GM12864 (cell line): ENCODE measurements around the gene PRR20A.
"Not testable (repeated sequence)": the region's sequence is repeated elsewhere in the genome, so short reads cannot be mapped to it uniquely, and the experiment has no call there.

Experiments
- DNase-seq: peaks from one replicate; pipeline ENCODE4 v3.0.0-alpha.2; 2011; ENCODE audit warnings: low read depth
- H3K4me3 ChIP-seq: 2 replicates; pipeline ENCODE4 v1.5.1; 2011; ENCODE audit warnings: mild to moderate bottlenecking, low read depth, low read length, control low read depth
- CTCF ChIP-seq: IDR thresholded peaks from 2 replicates; pipeline ENCODE4 v1.5.1; 2011; ENCODE audit warnings: low read depth, mild to moderate bottlenecking, moderate library complexity, low read length, control low read depth, inconsistent platforms; ENCODE audit errors: missing control alignments

The PRR20A gene

DNA sequence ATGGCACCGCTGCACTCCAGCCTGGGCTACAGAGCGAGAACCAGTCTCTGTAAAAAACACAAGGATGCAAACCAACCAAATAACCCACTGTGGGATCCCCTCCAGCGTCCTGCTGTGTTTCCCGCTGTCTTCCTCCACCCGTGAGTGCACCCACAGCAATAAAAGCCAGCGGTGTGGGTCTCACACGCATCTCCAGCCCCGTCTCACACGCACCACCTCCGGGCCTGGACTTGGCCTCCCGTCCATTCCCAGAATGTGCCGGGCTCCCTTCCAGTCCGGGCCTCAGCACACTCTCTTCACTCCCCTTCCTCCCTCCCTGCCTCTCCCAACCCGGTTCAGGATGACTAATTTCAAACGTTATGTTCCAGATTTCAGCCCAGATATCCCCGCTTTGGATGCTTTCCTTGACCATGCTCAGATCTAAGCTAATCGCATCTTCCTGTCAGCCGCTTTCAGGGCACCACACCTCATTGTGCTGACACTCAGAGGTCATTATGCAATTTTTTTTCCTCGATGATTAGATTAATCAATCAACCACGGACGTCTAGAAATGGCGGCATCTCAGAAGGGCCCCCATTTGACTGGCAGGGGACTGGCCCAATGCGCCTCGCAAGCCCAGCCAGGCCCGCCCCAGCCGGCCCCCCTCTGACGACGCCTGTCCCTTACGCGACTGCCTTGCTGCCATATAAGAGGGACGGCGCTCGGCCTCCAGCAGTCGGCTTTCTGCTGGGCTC is at the start of gene PRR20A:
PRR20A (plus strand) TSS at position 684 of the 734 bp plus-strand sequence. CDS start 387 bp downstream, outside the sequence.
- not testable (repeated sequence) for DNase-seq, H3K4me3 ChIP-seq

DNA sequence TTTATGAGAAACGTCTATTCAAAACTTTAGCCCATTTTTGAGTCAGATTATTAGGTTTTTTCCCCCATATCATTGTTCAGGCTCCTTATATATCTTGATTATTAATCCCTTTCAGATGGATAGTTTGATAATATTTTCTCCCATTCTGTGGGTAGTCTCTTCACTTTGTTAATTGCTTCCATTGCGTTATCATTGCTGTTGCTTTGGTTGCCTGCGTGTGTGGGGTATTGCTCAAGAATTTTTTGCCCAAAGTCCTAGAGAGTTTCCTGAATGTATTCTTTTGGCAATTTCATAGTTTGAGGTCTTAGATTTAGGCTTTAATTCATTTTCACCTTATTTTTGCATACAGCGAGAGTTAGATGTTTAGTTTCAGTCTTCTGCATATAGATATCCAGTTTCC is 25.8 kb upstream of the PRR20A start:
- H3K4me3 ChIP-seq, result no peak overlapping the region
- no peak for TF ChIP-seq CTCF
- no peak for DNase-seq

GRCh38 chr13:57123681-57124080 is 17.0 kb upstream of the PRR20A start:
- no peak overlapping the region for H3K4me3 ChIP-seq
- no peak for TF ChIP-seq CTCF
- DNase-seq, result no peak

DNA sequence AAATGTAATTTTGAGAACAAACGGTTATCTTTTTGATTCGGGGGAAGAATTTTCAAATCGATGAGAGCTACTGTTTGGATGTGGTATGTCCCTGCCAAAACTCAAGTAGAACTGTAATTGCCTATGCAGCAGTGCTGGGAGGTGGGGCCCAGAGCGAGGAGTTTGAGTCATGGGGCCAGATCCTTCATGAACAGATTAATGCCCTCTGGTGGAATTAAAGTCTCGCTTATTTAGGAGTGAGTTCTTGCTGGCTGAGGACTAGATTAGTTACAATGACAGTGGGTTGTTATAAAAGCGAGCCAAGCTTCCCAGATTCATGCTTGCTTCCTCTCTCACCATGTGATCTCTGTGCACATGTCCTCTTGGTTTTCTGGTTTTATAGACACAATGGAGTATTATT is 11.8 kb upstream of the PRR20A start:
- no peak for TF ChIP-seq CTCF
- DNase-seq, result no peak
- no peak overlapping the region for H3K4me3 ChIP-seq

GRCh38 chr13:57136093-57136492 is 4.6 kb upstream of the PRR20A start:
- no peak for TF ChIP-seq CTCF
- DNase-seq, result no peak
- no peak overlapping the region for H3K4me3 ChIP-seq

- TF ChIP-seq CTCF, result no peak
- DNase-seq, result no peak
- no peak overlapping the region for H3K4me3 ChIP-seq
Measured at GRCh38 chr13:57137585-57137984, 3.1 kb upstream of the PRR20A start.

DNA sequence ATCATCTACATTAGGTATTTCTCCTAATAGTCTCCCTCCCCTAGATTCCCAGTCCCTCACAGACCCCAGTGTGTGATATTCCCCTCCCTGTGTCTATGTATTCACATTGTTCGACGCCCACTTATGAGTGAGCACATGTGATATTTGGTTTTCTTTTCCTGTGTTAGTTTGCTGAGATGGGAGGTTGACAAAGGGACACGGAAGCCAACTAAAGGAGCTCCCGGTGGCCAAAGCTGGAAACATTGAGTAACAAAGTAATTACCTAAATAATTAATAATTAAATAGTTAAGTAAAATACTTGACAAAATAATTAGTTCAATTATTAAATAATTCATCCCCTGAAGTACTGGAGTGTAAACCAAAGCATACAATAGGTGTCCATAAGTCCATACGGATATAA is 1.7 kb upstream of the PRR20A start:
- TF ChIP-seq CTCF, result no peak
- no peak for DNase-seq
- H3K4me3 ChIP-seq, result no peak overlapping the region

DNA sequence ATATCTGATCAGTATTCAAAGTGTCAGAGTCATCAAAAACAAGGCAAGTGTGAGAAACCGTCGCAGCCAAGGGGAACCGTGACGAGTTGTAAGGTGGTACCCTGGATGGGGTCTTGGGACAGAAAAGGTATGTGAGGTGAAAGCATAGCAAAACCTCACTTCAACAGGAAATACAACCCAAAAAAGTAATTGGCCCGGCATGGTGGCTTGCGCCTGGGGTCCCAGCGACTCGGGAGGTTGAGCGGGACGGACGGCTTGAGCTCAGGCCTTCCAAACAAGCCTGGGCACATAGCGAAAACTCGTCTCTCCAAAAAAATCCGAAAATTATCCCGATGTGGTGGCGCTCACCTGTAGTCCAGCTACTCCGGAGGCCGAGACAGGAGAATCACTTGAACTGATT is 937 bp upstream of the PRR20A start:
- H3K4me3 ChIP-seq, DNase-seq: not testable (repeated sequence)

DNA sequence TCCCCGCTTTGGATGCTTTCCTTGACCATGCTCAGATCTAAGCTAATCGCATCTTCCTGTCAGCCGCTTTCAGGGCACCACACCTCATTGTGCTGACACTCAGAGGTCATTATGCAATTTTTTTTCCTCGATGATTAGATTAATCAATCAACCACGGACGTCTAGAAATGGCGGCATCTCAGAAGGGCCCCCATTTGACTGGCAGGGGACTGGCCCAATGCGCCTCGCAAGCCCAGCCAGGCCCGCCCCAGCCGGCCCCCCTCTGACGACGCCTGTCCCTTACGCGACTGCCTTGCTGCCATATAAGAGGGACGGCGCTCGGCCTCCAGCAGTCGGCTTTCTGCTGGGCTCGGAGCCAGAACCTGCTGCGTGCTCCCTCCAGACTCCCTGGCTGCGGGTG is 6.5 kb downstream of the PRR20A start, which contains the start of gene PRR20B:
PRR20B (plus strand) TSS at position 301 of the 400 bp plus-strand sequence. CDS start 387 bp downstream, outside the sequence.
- DNase-seq, H3K4me3 ChIP-seq: not testable (repeated sequence)

GRCh38 chr13:57148106-57148505 is 7.4 kb downstream of the PRR20A start:
- not testable (repeated sequence) for H3K4me3 ChIP-seq, DNase-seq

GRCh38 chr13:57153761-57154160 is 13.0 kb downstream of the PRR20A start, which contains the start of gene PRR20C:
TSS of gene PRR20C (plus strand) at chr13:57154061. CDS start at chr13:57154448, 387 bp downstream.
- H3K4me3 ChIP-seq, DNase-seq: not testable (repeated sequence)

DNA sequence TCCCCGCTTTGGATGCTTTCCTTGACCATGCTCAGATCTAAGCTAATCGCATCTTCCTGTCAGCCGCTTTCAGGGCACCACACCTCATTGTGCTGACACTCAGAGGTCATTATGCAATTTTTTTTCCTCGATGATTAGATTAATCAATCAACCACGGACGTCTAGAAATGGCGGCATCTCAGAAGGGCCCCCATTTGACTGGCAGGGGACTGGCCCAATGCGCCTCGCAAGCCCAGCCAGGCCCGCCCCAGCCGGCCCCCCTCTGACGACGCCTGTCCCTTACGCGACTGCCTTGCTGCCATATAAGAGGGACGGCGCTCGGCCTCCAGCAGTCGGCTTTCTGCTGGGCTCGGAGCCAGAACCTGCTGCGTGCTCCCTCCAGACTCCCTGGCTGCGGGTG is 19.6 kb downstream of the PRR20A start, which contains the start of gene PRR20D:
PRR20D (plus strand) TSS at position 301 of the 400 bp plus-strand sequence. CDS start 387 bp downstream, outside the sequence.
- H3K4me3 ChIP-seq, DNase-seq: not testable (repeated sequence)
